Measurements from ENCODE around the gene FBXO27.

The FBXO27 gene, protein sequence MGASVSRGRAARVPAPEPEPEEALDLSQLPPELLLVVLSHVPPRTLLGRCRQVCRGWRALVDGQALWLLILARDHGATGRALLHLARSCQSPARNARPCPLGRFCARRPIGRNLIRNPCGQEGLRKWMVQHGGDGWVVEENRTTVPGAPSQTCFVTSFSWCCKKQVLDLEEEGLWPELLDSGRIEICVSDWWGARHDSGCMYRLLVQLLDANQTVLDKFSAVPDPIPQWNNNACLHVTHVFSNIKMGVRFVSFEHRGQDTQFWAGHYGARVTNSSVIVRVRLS

DNA sequence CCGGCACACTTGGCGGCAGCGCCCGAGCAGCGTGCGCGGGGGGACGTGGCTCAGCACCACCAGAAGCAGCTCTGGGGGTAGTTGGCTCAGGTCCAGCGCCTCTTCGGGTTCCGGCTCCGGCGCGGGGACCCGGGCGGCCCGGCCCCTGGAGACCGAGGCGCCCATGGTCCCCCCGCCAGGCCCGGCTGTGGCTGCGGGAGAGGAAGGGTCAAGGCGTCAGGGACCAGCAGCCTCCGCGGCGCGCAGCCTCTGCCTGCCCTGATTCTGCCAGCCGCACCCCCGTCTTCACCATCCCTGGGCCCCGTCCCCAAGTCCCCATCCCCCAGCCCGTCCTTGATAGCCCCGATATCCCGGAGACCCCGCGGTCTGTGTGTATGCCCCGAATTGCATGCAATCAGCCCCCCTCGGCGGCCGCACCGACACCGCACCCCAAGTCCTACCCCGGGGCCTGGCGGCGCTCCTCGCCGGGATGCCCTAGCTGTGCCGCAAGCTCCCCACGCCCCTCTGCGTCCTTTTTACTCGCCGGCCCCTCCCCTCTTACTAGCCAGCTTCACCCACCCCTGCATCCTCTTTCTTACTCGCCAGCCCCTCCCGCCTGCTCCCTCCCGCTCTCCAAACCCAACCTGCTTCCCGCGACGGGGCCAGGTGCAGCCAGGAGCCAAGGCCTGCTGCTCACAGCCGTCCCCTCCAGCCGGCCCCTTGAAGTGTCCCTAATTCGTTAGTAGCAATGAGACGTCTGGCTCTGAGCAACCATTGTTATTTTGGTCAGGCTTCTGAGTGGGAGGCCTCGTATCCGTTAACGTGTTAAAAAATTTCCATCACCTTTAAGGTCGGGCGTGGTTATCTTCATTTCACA lies at the start of gene FBXO27:
FBXO27 (minus strand) TSS at position 487 of the 856 bp plus-strand sequence; CDS start at position 165, 322 bp downstream.
- H3K4me3 ChIP-seq (replicated peaks; ENCODE audit: low read depth, low read length), result peak within 1 kb of the TSS; percentile 57
- peak; percentile 43 for DNase-seq (ENCODE audit: extremely low read depth, insufficient read length)
- no peaks in the 10 kb centered on the region for H3K36me3 ChIP-seq (ENCODE audit: control insufficient read depth, insufficient read depth, low read length)
- TF ChIP-seq CTCF (IDR thresholded peaks at IDR 0.05; ENCODE audit: insufficient read depth, low read length, poor library complexity, severe bottlenecking), result no peak
- H3K27me3 ChIP-seq (replicated peaks; ENCODE audit: control insufficient read depth, insufficient read depth, low read length), result no peaks in the 10 kb centered on the region

- no peak for DNase-seq (ENCODE audit: extremely low read depth, insufficient read length)
- no peaks in the 10 kb centered on the region; the same call in 1 of the 2 replicates for H3K27me3 ChIP-seq (replicated peaks; ENCODE audit: control insufficient read depth, insufficient read depth, low read length)
- no peaks in the 10 kb centered on the region for H3K36me3 ChIP-seq (ENCODE audit: control insufficient read depth, insufficient read depth, low read length)
- TF ChIP-seq CTCF (IDR thresholded peaks at IDR 0.05; ENCODE audit: insufficient read depth, low read length, poor library complexity, severe bottlenecking), result no peak
- H3K4me3 ChIP-seq (replicated peaks; ENCODE audit: low read depth, low read length), result no peak overlapping the region
These were observed 48.1 kb upstream of the FBXO27 start for GRCh38 chr19:39080431-39080830.

DNA sequence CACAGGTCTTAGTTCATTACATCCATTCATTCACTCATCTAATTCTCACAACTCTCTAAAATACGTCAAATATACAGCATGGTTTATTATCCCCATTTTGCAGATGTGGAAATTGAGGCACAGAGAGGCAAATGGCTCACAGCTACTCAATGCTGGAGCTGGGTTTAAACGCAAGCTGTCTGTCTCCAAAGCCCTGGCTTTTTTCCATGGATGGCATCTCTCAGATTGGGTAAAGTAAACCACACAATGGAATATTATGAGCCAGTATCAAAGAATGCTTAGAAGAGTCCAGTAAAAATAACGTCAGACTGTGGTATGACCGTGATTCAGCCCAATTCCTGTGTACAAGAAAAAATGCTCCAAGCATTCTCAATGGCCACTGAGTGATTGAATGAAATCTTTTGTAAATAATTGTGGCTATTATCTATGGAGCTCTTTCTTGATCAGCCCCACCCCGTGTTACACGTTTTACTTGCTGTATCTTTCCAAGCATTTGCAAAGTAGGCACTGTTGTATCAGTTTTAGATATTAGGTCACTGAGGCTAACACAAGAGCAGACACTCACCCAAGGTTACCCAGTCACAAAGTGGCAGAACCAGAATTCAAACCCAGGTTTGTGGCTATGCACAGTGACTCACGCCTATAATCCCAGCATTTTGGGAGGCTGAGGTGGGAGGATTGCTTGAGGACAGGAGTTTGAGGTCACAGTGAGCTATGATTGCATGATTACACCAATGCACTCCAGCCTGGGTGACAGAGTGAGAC lies 46.3 kb upstream of the FBXO27 start:
- Histone ChIP-seq H3K27me3 (replicated peaks; ENCODE audit: control insufficient read depth, insufficient read depth, low read length) (no peaks in the 10 kb centered on the region), H3K4me3 (replicated peaks; ENCODE audit: low read depth, low read length) (no peak overlapping the region), H3K36me3 (ENCODE audit: control insufficient read depth, insufficient read depth, low read length) (no peaks in the 10 kb centered on the region)
- no peak for TF ChIP-seq CTCF (IDR thresholded peaks at IDR 0.05; ENCODE audit: insufficient read depth, low read length, poor library complexity, severe bottlenecking)
- DNase-seq (ENCODE audit: extremely low read depth, insufficient read length), result no peak

DNA sequence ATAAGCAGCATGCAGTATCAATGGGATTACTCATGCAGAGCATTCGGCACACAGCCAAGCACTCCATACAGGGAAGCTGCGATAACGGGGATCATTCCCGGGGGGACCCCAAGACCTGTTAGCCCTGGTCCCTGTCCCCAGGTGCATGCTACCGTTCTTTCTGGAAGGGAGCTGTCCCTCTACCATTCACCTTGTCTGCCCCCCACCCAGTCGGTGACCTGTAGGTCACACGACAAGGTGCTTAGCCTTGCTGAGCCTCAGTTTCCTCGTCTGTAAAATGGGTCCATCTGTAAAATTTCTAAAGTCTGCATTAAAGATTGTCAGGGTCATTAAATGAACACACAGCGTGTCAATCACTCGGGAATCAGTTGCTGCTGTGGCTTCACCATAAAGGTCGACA lies 45.0 kb upstream of the FBXO27 start:
- no peak for DNase-seq (ENCODE audit: extremely low read depth, insufficient read length)
- Histone ChIP-seq H3K4me3 (replicated peaks; ENCODE audit: low read depth, low read length) (no peak overlapping the region), H3K36me3 (ENCODE audit: control insufficient read depth, insufficient read depth, low read length) (no peaks in the 10 kb centered on the region), H3K27me3 (replicated peaks; ENCODE audit: control insufficient read depth, insufficient read depth, low read length) (no peaks in the 10 kb centered on the region)
- TF ChIP-seq CTCF (IDR thresholded peaks at IDR 0.05; ENCODE audit: insufficient read depth, low read length, poor library complexity, severe bottlenecking), result no peak

GRCh38 chr19:39074942-39075341 lies 42.6 kb upstream of the FBXO27 start:
- no peak for TF ChIP-seq CTCF (IDR thresholded peaks at IDR 0.05; ENCODE audit: insufficient read depth, low read length, poor library complexity, severe bottlenecking)
- Histone ChIP-seq H3K27me3 (replicated peaks; ENCODE audit: control insufficient read depth, insufficient read depth, low read length) (no peaks in the 10 kb centered on the region), H3K36me3 (ENCODE audit: control insufficient read depth, insufficient read depth, low read length) (no peaks in the 10 kb centered on the region), H3K4me3 (replicated peaks; ENCODE audit: low read depth, low read length) (no peak overlapping the region)
- no peak for DNase-seq (ENCODE audit: extremely low read depth, insufficient read length)
